Chondrocyte (in vitro differentiated cells): ENCODE data around the gene NAALADL2. TPM values are rescaled to one million over a fixed set of nuclear protein-coding genes. Genes with fewer than 3 reads are reported as not detected.

Experiments
- DNase-seq: peaks from one replicate; pipeline ENCODE4 v3.0.0; 2021; ENCODE audit warnings: mixed read lengths, low spot score
- H3K27ac Mint-ChIP-seq: one replicate; pipeline ENCODE4 v1.8.0; 2021; ENCODE audit warnings: mild to moderate bottlenecking, moderate library complexity, mixed read lengths; ENCODE audit not compliant: unreplicated experiment
- H3K27me3 Mint-ChIP-seq: 2 replicates; pipeline ENCODE4 v1.8.0; 2021; ENCODE audit warnings: low read depth, mixed read lengths
- H3K36me3 Mint-ChIP-seq: 2 replicates; pipeline ENCODE4 v1.8.0; 2021; ENCODE audit warnings: low read depth, mixed read lengths
- H3K4me1 Mint-ChIP-seq: 2 replicates; pipeline ENCODE4 v1.8.0; 2021; ENCODE audit warnings: low read depth, mild to moderate bottlenecking, mixed read lengths
- H3K4me3 Mint-ChIP-seq: one replicate; pipeline ENCODE4 v1.8.0; 2021; ENCODE audit warnings: mild to moderate bottlenecking, moderate library complexity, mixed read lengths; ENCODE audit not compliant: unreplicated experiment
- H3K9me3 Mint-ChIP-seq: 2 replicates; pipeline ENCODE4 v1.8.0; 2021; ENCODE audit warnings: low read depth, mixed read lengths
- total RNA-seq: library from RNA; stranded (reverse); gene quantifications from 3 replicates; pipeline ENCODE4 v1.2.1, GENCODE V29; 2021
- TF ChIP-seq, protein P1 (sequence below): fragments of 200-600 bp; sonication (generic); IDR thresholded peaks from 2 replicates; pipeline ENCODE4 v1.5.0; 2021; ENCODE audit warnings: antibody characterized with exemption, mild to moderate bottlenecking, moderate library complexity

Gene NAALADL2
- total RNA-seq, 1 donor from 2014 or later, result 8.0 TPM

DNA sequence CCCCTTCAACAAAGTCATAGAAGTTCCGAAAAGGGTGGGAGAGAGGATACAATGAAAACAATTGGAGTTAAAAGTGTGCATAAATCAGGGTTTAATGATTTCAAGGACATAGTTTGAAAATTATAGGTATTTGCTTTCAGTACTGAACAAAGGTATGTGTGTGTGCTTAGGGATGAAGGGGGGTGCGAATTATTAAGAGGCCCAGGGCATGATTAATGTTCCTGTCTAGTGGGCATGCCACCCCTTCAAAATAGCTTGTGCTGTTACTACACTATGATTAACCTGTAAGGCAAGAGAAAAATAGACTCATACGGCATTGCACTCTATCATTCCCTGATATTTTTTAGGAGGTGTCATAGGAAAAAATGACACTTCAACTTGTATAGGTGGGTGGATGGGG lies 731.6 kb downstream of the NAALADL2 start:
- H3K36me3 Mint-ChIP-seq, result no peaks in the 10 kb centered on the region
- H3K4me1 Mint-ChIP-seq, result no peaks in the 10 kb centered on the region
- no peak overlapping the region for H3K27ac Mint-ChIP-seq
- DNase-seq, result no peak
- H3K27me3 Mint-ChIP-seq, result no peaks in the 10 kb centered on the region
- peaks cover 23% of the 10 kb centered on the region for H3K9me3 Mint-ChIP-seq
- no peak overlapping the region for H3K4me3 Mint-ChIP-seq
- TF ChIP-seq, protein P1, sequence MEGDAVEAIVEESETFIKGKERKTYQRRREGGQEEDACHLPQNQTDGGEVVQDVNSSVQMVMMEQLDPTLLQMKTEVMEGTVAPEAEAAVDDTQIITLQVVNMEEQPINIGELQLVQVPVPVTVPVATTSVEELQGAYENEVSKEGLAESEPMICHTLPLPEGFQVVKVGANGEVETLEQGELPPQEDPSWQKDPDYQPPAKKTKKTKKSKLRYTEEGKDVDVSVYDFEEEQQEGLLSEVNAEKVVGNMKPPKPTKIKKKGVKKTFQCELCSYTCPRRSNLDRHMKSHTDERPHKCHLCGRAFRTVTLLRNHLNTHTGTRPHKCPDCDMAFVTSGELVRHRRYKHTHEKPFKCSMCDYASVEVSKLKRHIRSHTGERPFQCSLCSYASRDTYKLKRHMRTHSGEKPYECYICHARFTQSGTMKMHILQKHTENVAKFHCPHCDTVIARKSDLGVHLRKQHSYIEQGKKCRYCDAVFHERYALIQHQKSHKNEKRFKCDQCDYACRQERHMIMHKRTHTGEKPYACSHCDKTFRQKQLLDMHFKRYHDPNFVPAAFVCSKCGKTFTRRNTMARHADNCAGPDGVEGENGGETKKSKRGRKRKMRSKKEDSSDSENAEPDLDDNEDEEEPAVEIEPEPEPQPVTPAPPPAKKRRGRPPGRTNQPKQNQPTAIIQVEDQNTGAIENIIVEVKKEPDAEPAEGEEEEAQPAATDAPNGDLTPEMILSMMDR, result no peak

GRCh38 chr3:175591375-175591774 lies 732.2 kb downstream of the NAALADL2 start:
- no peak for DNase-seq
- Mint-ChIP-seq H3K36me3 (no peaks in the 10 kb centered on the region), H3K27me3 (no peaks in the 10 kb centered on the region), H3K9me3 (peaks cover 23% of the 10 kb centered on the region), H3K4me1 (no peaks in the 10 kb centered on the region), H3K27ac (no peak overlapping the region), H3K4me3 (no peak overlapping the region)
- TF ChIP-seq, protein P1, result no peak

DNA sequence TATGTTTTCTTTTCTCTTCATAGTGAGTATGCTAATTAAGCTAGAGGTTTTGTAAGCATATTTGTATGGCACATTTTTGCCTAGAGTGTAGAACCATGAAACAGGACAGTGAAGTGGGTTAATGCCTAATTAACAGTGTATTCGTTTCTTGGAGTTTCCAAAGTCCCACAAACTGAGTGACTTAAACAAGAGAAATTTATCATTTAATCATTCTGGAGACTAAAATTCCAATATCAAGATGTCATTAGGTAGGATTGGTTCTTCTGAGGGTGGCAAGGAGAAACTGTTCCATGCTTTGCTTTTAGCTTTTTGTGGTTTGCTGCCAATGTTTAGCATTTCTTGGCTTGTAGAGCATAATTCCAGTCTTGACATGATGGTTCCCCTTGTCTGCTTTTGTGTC lies 734.2 kb downstream of the NAALADL2 start:
- TF ChIP-seq, protein P1, result no peak
- DNase-seq, result no peak
- Mint-ChIP-seq H3K27ac (no peak overlapping the region), H3K9me3 (peaks cover 23% of the 10 kb centered on the region), H3K4me1 (no peaks in the 10 kb centered on the region), H3K27me3 (no peaks in the 10 kb centered on the region), H3K36me3 (no peaks in the 10 kb centered on the region), H3K4me3 (no peak overlapping the region)

- no peak for DNase-seq
- TF ChIP-seq, protein P1, result no peak
- peaks cover 17% of the 10 kb centered on the region for H3K9me3 Mint-ChIP-seq
These were observed 739.6 kb downstream of the NAALADL2 start for GRCh38 chr3:175598740-175599139.

GRCh38 chr3:175601521-175601920 lies 742.4 kb downstream of the NAALADL2 start:
- no peak for DNase-seq

More at GRCh38 chr3:175598740-175599139, 739.6 kb downstream of the NAALADL2 start:
- H3K27ac Mint-ChIP-seq, result no peak overlapping the region
- H3K4me3 Mint-ChIP-seq, result no peak overlapping the region
- no peaks in the 10 kb centered on the region for H3K36me3 Mint-ChIP-seq
- H3K4me1 Mint-ChIP-seq, result peaks cover 4% of the 10 kb centered on the region
- no peaks in the 10 kb centered on the region for H3K27me3 Mint-ChIP-seq

More at GRCh38 chr3:175601521-175601920, 742.4 kb downstream of the NAALADL2 start:
- TF ChIP-seq, protein P1, result no peak
- H3K9me3 Mint-ChIP-seq, result no peaks in the 10 kb centered on the region
- no peak overlapping the region for H3K4me3 Mint-ChIP-seq
- no peak overlapping the region for H3K27ac Mint-ChIP-seq
- H3K4me1 Mint-ChIP-seq, result peaks cover 4% of the 10 kb centered on the region
- no peaks in the 10 kb centered on the region for H3K36me3 Mint-ChIP-seq
- H3K27me3 Mint-ChIP-seq, result no peaks in the 10 kb centered on the region
